ENCODE results near the gene DRD2.
"Not testable (repeated sequence)": the region's sequence is repeated elsewhere in the genome, so short reads cannot be mapped to it uniquely, and the experiment has no call there.

DNA sequence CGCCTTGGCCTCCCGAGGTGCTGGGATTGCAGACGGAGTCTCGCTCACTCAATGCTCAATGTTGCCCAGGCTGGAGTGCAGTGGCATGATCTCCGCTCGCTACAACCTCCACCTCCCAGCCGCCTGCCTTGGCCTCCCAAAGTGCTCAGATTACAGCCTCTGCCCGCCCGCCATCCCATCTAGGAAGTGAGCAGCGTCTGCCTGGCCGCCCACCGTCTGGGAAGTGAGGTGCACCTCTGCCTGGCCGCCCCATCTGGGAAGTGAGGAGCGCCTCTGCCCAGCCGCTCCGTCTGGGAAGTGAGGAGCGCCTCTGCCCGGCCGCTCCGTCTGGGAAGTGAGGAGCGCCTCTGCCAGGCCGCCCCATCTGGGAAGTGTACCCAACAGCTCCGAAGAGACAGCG lies 48.7 kb upstream of the DRD2 start:
- not testable (repeated sequence) for TF ChIP-seq EP300 (IDR thresholded peaks at IDR 0.05)
- TF ChIP-seq, protein P1, sequence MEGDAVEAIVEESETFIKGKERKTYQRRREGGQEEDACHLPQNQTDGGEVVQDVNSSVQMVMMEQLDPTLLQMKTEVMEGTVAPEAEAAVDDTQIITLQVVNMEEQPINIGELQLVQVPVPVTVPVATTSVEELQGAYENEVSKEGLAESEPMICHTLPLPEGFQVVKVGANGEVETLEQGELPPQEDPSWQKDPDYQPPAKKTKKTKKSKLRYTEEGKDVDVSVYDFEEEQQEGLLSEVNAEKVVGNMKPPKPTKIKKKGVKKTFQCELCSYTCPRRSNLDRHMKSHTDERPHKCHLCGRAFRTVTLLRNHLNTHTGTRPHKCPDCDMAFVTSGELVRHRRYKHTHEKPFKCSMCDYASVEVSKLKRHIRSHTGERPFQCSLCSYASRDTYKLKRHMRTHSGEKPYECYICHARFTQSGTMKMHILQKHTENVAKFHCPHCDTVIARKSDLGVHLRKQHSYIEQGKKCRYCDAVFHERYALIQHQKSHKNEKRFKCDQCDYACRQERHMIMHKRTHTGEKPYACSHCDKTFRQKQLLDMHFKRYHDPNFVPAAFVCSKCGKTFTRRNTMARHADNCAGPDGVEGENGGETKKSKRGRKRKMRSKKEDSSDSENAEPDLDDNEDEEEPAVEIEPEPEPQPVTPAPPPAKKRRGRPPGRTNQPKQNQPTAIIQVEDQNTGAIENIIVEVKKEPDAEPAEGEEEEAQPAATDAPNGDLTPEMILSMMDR (IDR thresholded peaks at IDR 0.05), result not testable (repeated sequence)

All from upper lobe of left lung (tissue), 4 donors.